CD8-positive, alpha-beta memory T cell (primary cell): ENCODE results near the gene GABARAPL1. TPM values are rescaled to one million over a fixed set of nuclear protein-coding genes. Genes with fewer than 3 reads are reported as not detected.
"Not testable (repeated sequence)": the region's sequence is repeated elsewhere in the genome, so short reads cannot be mapped to it uniquely, and the experiment has no call there.

ENCODE experiments used
- CTCF ChIA-PET: fragments of 350-600 bp; sonication (Branson Sonifier 250); formaldehyde crosslinking; loops from one replicate; lab custom pipeline; 2021; ENCODE audit warnings: antibody characterized with exemption; lab: Charles Lee
- POLR2A ChIA-PET: fragments of 350-600 bp; sonication (Branson Sonifier 250); formaldehyde crosslinking; loops from one replicate; lab custom pipeline; 2021; ENCODE audit warnings: antibody characterized with exemption; lab: Charles Lee
- DNase-seq, 5 donors: peaks; one replicate each; pipeline versions ENCODE4 v3.0.0 to v3.0.0-alpha.2; 2020 to 2022; ENCODE audit warnings: mixed read lengths in 1 of 5
- H3K27ac ChIP-seq: one replicate; pipeline ENCODE4 v1.7.0; 2013; ENCODE audit warnings: low read depth, mild to moderate bottlenecking, low read length, moderate library complexity
- H3K27me3 ChIP-seq: 2 replicates; pipeline ENCODE4 v1.7.0; 2013; ENCODE audit warnings: low read length, mild to moderate bottlenecking; ENCODE audit not compliant: insufficient read depth, poor library complexity, severe bottlenecking
- H3K36me3 ChIP-seq: 2 replicates; pipeline ENCODE4 v1.7.0; 2013; ENCODE audit warnings: mild to moderate bottlenecking, low read length, moderate library complexity; ENCODE audit not compliant: insufficient read depth
- H3K4me1 ChIP-seq: 2 replicates; pipeline ENCODE4 v1.7.0; 2013; ENCODE audit warnings: mild to moderate bottlenecking, low read length, moderate library complexity; ENCODE audit not compliant: insufficient read depth
- H3K4me3 ChIP-seq: 2 replicates; pipeline ENCODE4 v1.7.0; 2013; ENCODE audit warnings: mild to moderate bottlenecking, low read length
- H3K9me3 ChIP-seq: 2 replicates; pipeline ENCODE4 v1.7.0; 2013; ENCODE audit warnings: mild to moderate bottlenecking, low read length
- H3K27ac Mint-ChIP-seq, 8 donors: one replicate each; pipeline ENCODE4 v1.8.0; 2020 to 2021; ENCODE audit warnings: mixed read lengths in 8 of 8, mild to moderate bottlenecking in 6 of 8, inconsistent platforms in 3 of 8, moderate library complexity in 3 of 8
- H3K27me3 Mint-ChIP-seq, 2 donors: one replicate each; pipeline ENCODE4 v1.8.0; 2020 to 2021; ENCODE audit warnings: mixed read lengths in 2 of 2, mild to moderate bottlenecking in 1 of 2, moderate library complexity in 1 of 2
- H3K36me3 Mint-ChIP-seq, 3 donors: one replicate each; pipeline ENCODE4 v1.8.0; 2020 to 2021; ENCODE audit warnings: mixed read lengths in 3 of 3, inconsistent platforms in 1 of 3, mild to moderate bottlenecking in 1 of 3
- H3K4me1 Mint-ChIP-seq, 3 donors: one replicate each; pipeline ENCODE4 v1.8.0; 2020 to 2021; ENCODE audit warnings: mixed read lengths in 3 of 3, inconsistent platforms in 1 of 3, mild to moderate bottlenecking in 1 of 3
- H3K4me3 Mint-ChIP-seq, 7 donors: one replicate each; pipeline ENCODE4 v1.8.0; 2020 to 2021; ENCODE audit warnings: mixed read lengths in 7 of 7, mild to moderate bottlenecking in 6 of 7, moderate library complexity in 4 of 7, inconsistent platforms in 2 of 7
- H3K9me3 Mint-ChIP-seq, 5 donors: one replicate each; pipeline ENCODE4 v1.8.0; 2020 to 2022; ENCODE audit warnings: mixed read lengths in 5 of 5, mild to moderate bottlenecking in 3 of 5, moderate library complexity in 2 of 5, inconsistent platforms in 1 of 5
- polyA plus RNA-seq: library from polyadenylated mRNA; unstranded; fragments of 300-500 nt; fragmentation: Illumina TruSeq; gene quantifications from one replicate; pipeline ENCODE4 v1.2.3, GENCODE V29; 2021
- total RNA-seq, 2 experiments: library from RNA; stranded (reverse); gene quantifications; one replicate each; pipeline ENCODE4 v1.2.3, GENCODE V29; 2021

The GABARAPL1 gene
- total and polyA plus RNA-seq, 3 experiments from 2014 or later: 25.0 to 40.5 (median 26.6) TPM

DNA sequence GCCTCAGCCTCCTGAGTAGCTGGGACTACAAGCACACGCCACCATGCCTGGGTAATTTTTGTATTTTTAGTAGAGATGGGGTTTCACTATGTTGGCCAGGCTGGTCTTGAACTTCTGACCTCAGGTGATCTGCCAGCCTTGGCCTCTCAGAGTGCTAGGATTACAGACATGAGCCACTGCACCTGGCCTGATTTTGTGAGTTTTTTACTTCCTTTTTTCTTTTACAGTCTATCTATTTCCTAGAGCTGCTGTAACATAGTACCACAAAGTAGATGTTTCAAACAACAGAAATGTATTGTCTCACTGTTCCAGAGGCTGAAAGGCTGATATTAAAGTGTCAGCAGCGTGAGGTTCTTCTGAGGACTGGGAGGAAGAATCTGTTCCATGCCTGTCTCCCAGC is 8.2 kb upstream of the GABARAPL1 start:
- not testable (repeated sequence) for H3K27ac ChIP-seq

DNA sequence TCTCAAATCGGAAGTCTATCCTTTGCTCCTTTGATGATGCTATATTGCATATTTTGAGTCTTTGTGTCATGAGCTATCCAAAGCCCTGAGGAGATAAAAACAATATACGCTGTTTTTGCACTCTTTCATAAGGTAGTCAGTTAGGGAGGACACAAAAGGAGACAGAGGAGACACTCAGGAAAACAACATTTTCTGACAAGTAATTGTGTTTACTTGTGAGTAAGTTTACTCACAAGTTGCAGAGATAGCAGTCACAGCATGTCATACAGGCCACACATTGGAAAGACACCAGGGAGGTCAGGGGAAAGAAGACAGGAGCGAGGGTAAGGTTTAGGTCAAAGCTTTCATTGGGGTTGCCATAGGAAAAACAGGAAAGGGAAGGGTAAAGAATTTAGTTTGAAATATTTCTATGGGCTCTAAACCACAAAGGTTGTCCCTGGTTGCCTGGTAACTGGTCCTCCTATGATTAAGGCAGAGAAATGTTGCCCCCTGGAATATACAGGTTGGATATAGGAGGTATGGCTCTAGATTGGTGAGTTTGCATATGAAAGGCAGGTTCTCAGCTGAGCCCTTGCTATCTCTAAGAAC is 7.4 kb upstream of the GABARAPL1 start:
- Histone ChIP-seq H3K4me1 (no peaks in the 10 kb centered on the region), H3K4me3 (no peak overlapping the region), H3K27me3 (no peaks in the 10 kb centered on the region), H3K36me3 (no peaks in the 10 kb centered on the region), H3K9me3 (no peaks in the 10 kb centered on the region), H3K27ac (no peak overlapping the region)
- H3K9me3 Mint-ChIP-seq: no peaks in the 10 kb centered on the region
- H3K4me3 Mint-ChIP-seq: no peak overlapping the region
- no peak for DNase-seq
- ChIA-PET CTCF (no interaction called here), POLR2A (no interaction called here)
- no peak overlapping the region for H3K27ac Mint-ChIP-seq
- peaks cover 0 to 4% of the 10 kb centered on the region in 2 donors for H3K27me3 Mint-ChIP-seq
- no peaks in the 10 kb centered on the region for H3K4me1 Mint-ChIP-seq
- H3K36me3 Mint-ChIP-seq: no peaks in the 10 kb centered on the region

More for the DNA sequence above, 8.2 kb upstream of the GABARAPL1 start:
- H3K36me3 Mint-ChIP-seq, H3K27ac Mint-ChIP-seq, POLR2A ChIA-PET, H3K4me1 ChIP-seq, H3K27me3 ChIP-seq, DNase-seq, H3K9me3 ChIP-seq, H3K36me3 ChIP-seq, H3K27me3 Mint-ChIP-seq, H3K4me1 Mint-ChIP-seq, H3K9me3 Mint-ChIP-seq, CTCF ChIA-PET, H3K4me3 ChIP-seq, H3K4me3 Mint-ChIP-seq: not testable (repeated sequence)

DNA sequence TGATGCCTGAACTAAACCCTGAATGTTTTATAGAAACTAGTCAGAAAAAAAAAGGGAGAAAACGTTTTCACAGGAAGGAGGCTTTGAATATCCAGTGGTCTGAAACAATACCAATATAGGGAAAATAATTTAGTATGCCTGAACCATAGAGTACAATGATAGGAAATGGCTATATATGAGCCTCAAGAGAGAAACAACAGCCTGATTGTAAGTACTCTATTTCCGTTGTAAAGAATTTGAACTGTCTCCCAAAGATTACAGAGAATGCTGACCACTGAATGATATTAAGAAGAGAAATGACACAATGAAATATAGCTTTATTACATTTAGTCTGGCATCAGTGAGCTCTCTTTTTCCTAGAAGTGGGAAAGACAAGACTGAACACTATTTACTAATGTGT is 5.5 kb upstream of the GABARAPL1 start:
- Histone ChIP-seq H3K27me3 (no peaks in the 10 kb centered on the region), H3K27ac (no peak overlapping the region), H3K9me3 (no peaks in the 10 kb centered on the region), H3K4me3 (no peak overlapping the region), H3K36me3 (no peaks in the 10 kb centered on the region), H3K4me1 (no peaks in the 10 kb centered on the region)
- ChIA-PET POLR2A (no interaction called here), CTCF (no interaction called here)
- Mint-ChIP-seq H3K36me3 (no peaks in the 10 kb centered on the region), H3K27ac (peak overlapping the region in 1 of 8 donors; percentile 7), H3K9me3 (no peaks in the 10 kb centered on the region), H3K4me3 (no peak overlapping the region), H3K27me3 (peaks cover 0 to 3% of the 10 kb centered on the region in 2 donors), H3K4me1 (peaks cover 3 to 4% (median 3%) of the 10 kb centered on the region in 3 donors)
- DNase-seq: no peak

DNA sequence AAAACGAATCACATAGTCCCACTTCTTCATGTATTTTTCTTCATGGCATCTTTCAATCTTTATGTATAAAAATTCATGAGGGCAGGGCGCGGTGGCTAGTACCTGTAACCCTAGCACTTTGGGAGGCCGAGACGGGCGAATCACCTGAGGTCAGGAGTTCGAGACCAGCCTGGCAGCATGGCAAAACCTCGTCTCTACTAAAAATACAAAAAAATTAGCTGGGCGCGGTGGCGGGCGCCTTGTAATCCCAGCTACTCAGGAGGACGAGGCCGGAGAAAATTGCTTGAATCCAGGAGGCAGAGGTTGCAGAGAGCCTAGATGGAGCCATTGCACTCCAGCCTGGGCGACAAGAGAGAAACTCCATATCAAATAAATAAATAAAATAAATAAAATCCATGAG is 2.5 kb upstream of the GABARAPL1 start:
- CTCF ChIA-PET: interaction anchor here (1.2 kb wide), 1 partner anchor 19 kb away, joined by 3 read pairs; no protein-coding TSS in a partner anchor

DNA sequence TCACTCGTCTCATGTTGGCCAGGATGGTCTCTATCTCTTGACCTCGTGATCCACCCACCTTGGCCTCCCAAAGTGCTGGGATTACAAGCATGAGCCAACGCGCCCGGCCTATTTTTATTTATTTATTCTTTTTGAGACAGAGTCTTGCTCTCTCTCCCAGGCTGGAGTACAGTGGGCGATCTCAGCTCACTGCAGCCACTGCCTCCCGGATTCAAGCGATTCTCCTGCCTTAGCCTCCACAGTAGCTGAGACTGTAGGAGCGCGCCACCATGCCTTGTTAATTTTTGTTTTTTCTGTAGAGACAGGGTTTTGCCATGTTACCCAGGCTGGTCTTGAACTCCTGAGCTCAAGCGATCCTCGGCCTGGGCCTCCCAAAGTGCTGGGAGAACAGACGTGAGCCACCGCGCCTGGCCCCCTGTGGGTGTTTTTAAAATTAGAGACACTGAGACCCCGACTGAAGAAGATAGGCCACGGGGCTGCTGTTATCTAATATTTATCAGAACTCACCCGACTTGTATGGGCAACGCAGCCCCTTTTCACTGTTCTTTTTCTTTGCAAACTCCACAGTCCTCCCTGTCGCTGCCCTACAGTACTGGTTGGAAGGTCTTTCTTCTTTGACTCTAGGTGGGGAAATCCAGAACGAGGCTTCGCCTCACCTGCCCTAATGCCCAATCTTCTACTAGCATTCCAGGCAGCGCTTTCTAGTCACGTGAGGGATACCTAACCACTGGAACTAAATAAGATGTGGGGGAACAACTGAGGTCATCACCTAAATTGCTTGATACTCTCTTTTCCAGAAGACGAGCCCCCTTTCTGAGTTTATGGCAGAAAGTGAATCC is 1.4 kb upstream of the GABARAPL1 start:
- Histone ChIP-seq H3K4me3 (no peak overlapping the region), H3K4me1 (peaks cover 20% of the 10 kb centered on the region), H3K9me3 (no peaks in the 10 kb centered on the region), H3K27ac (no peak overlapping the region), H3K27me3 (no peaks in the 10 kb centered on the region), H3K36me3 (no peaks in the 10 kb centered on the region)
- DNase-seq: no peak
- H3K4me1 Mint-ChIP-seq: peaks cover 32 to 38% (median 35%) of the 10 kb centered on the region in 3 donors
- peak overlapping the region in 5 of 7 donors; percentile 28 to 63 (median 37) for H3K4me3 Mint-ChIP-seq
- H3K36me3 Mint-ChIP-seq: peaks cover 0 to 33% (median 0%) of the 10 kb centered on the region in 3 donors
- POLR2A ChIA-PET: interaction anchor here (1.0 kb wide), 1 partner anchor 343 kb away, joined by 4 read pairs; no protein-coding TSS in a partner anchor
- CTCF ChIA-PET: interaction anchor here (1.2 kb wide), 1 partner anchor 20 kb away, joined by 3 read pairs; no protein-coding TSS in a partner anchor
- peak overlapping the region in 7 of 8 donors; percentile 12 to 99 (median 98) for H3K27ac Mint-ChIP-seq
- H3K9me3 Mint-ChIP-seq: peaks cover 0 to 1% (median 0%) of the 10 kb centered on the region in 5 donors
- H3K27me3 Mint-ChIP-seq: peaks cover 0 to 8% of the 10 kb centered on the region in 2 donors

More for the DNA sequence above, 2.5 kb upstream of the GABARAPL1 start:
- Histone ChIP-seq H3K4me3 (no peak overlapping the region), H3K27me3 (no peaks in the 10 kb centered on the region), H3K36me3 (no peaks in the 10 kb centered on the region), H3K27ac (no peak overlapping the region), H3K4me1 (peaks cover 16% of the 10 kb centered on the region), H3K9me3 (no peaks in the 10 kb centered on the region)
- Mint-ChIP-seq H3K4me1 (peaks cover 24 to 27% (median 24%) of the 10 kb centered on the region in 3 donors), H3K9me3 (peaks cover 0 to 1% (median 0%) of the 10 kb centered on the region in 5 donors), H3K27ac (no peak overlapping the region), H3K27me3 (peaks cover 0 to 8% of the 10 kb centered on the region in 2 donors), H3K4me3 (no peak overlapping the region), H3K36me3 (peaks cover 0 to 27% (median 0%) of the 10 kb centered on the region in 3 donors)
- POLR2A ChIA-PET: no interaction called here
- no peak for DNase-seq

DNA sequence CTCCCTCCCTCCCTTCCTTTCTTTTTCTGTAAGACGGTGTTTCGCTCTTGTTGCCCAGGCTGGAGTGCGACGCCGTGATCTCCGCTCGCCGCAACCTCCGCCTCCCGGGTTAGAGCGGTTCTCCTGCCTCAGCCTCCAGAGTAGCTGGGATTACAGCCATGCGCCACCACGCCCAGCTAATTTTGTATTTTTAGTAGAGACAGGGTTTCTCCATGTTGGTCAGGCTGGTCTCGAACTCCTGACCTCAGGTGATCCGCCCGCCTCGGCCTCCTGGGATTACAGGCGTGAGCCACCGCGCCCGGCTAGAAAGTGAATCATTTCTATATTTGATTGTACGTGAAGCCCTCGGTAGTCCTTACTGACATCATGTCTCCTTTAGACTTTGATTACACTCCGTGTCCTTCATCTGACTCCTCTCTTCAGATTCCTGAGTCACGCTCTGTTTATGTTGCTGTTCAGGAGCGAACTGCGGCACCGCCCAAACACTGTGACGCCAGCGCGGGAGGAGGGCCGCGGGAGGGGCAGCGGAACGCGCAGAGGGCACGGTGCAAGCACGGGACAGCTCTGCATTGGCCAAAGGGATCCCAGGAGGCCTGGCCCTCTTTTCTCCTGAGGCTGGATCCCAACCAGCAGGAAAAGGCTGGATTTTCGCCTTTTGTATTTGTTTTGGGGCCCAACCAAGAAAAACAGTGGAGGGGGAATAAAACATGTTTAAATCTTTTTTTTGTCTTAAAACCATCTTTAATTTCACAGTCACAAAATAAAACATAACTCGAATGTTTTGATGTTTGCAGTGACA is 538 bp upstream of the GABARAPL1 start:
- CTCF ChIA-PET: interaction anchor here (0.9 to 1.5 kb wide), 5 partner anchors 21 to 463 kb away, joined by 3 to 4 read pairs (median 3); no protein-coding TSS in a partner anchor
- POLR2A ChIA-PET: interaction anchor here (0.7 to 1.8 kb wide), 10 partner anchors 51 to 1334 kb away, joined by 3 to 7 read pairs (median 4); no protein-coding TSS in a partner anchor
- Mint-ChIP-seq H3K27ac (peak overlapping the region; percentile 96 to 99 (median 98)), H3K27me3 (peaks cover 0 to 8% of the 10 kb centered on the region in 2 donors), H3K36me3 (peaks cover 0 to 34% (median 0%) of the 10 kb centered on the region in 3 donors), H3K9me3 (peaks cover 0 to 1% (median 0%) of the 10 kb centered on the region in 5 donors), H3K4me3 (peak overlapping the region; percentile 89 to 97 (median 95)), H3K4me1 (peaks cover 32 to 38% (median 35%) of the 10 kb centered on the region in 3 donors)
- Histone ChIP-seq H3K36me3 (no peaks in the 10 kb centered on the region), H3K4me1 (peaks cover 20% of the 10 kb centered on the region), H3K4me3 (peak overlapping the region; percentile 56), H3K9me3 (no peaks in the 10 kb centered on the region), H3K27ac (peak overlapping the region; percentile 99), H3K27me3 (no peaks in the 10 kb centered on the region)
- peak; percentile 81 to 93 (median 88) for DNase-seq
